ENCODE results near the gene FAAP100.
"Not testable (repeated sequence)": the region's sequence is repeated elsewhere in the genome, so short reads cannot be mapped to it uniquely, and the experiment has no call there.

Gene FAAP100

GRCh38 chr17:81552244-81553017 is at the start of gene FAAP100:
TSS of gene FAAP100 (minus strand) at chr17:81552353. CDS start at chr17:81552330, 23 bp downstream.
- no peak for DNase-seq

- no peak for DNase-seq
Observed at GRCh38 chr17:81601525-81602120, 49.5 kb upstream of the FAAP100 start.

- DNase-seq, result no peak
Observed at GRCh38 chr17:81599719-81600486, 47.8 kb upstream of the FAAP100 start.

- no peak for DNase-seq
Observed at GRCh38 chr17:81593105-81593871, 41.1 kb upstream of the FAAP100 start.

GRCh38 chr17:81591971-81592370 is 39.8 kb upstream of the FAAP100 start:
- DNase-seq, result no peak

- no peak for DNase-seq
Observed at GRCh38 chr17:81590121-81590520, 38.0 kb upstream of the FAAP100 start.

- no peak for DNase-seq
Observed at GRCh38 chr17:81589612-81590011, 37.5 kb upstream of the FAAP100 start.

GRCh38 chr17:81586096-81586495 is 33.9 kb upstream of the FAAP100 start:
- no peak for DNase-seq

GRCh38 chr17:81584771-81585170 is 32.6 kb upstream of the FAAP100 start:
- DNase-seq, result not testable (repeated sequence)

- DNase-seq, result no peak
Observed at GRCh38 chr17:81583589-81584342, 31.6 kb upstream of the FAAP100 start.

GRCh38 chr17:81582749-81583148 is 30.6 kb upstream of the FAAP100 start:
- DNase-seq, result no peak

GRCh38 chr17:81582341-81582740 is 30.2 kb upstream of the FAAP100 start:
- DNase-seq, result no peak

GRCh38 chr17:81581758-81582157 is 29.6 kb upstream of the FAAP100 start:
- no peak for DNase-seq

- DNase-seq, result no peak
Observed at GRCh38 chr17:81580481-81580880, 28.3 kb upstream of the FAAP100 start.

- no peak for DNase-seq
Observed at GRCh38 chr17:81579821-81580321, 27.7 kb upstream of the FAAP100 start.

GRCh38 chr17:81579298-81579697 is 27.1 kb upstream of the FAAP100 start:
- no peak for DNase-seq

GRCh38 chr17:81578561-81579225 is 26.5 kb upstream of the FAAP100 start:
- DNase-seq, result no peak

GRCh38 chr17:81578038-81578441 is 25.9 kb upstream of the FAAP100 start:
- no peak for DNase-seq

- DNase-seq, result no peak
Observed at GRCh38 chr17:81577278-81578000, 25.3 kb upstream of the FAAP100 start.

- DNase-seq, result no peak
Observed at GRCh38 chr17:81576621-81577277, 24.6 kb upstream of the FAAP100 start.

Data from NCI-H1436 treated with DMSO at 0.1 percent for 48 hours (cell line).